ENCODE results near the gene PDLIM7.

Gene PDLIM7

DNA sequence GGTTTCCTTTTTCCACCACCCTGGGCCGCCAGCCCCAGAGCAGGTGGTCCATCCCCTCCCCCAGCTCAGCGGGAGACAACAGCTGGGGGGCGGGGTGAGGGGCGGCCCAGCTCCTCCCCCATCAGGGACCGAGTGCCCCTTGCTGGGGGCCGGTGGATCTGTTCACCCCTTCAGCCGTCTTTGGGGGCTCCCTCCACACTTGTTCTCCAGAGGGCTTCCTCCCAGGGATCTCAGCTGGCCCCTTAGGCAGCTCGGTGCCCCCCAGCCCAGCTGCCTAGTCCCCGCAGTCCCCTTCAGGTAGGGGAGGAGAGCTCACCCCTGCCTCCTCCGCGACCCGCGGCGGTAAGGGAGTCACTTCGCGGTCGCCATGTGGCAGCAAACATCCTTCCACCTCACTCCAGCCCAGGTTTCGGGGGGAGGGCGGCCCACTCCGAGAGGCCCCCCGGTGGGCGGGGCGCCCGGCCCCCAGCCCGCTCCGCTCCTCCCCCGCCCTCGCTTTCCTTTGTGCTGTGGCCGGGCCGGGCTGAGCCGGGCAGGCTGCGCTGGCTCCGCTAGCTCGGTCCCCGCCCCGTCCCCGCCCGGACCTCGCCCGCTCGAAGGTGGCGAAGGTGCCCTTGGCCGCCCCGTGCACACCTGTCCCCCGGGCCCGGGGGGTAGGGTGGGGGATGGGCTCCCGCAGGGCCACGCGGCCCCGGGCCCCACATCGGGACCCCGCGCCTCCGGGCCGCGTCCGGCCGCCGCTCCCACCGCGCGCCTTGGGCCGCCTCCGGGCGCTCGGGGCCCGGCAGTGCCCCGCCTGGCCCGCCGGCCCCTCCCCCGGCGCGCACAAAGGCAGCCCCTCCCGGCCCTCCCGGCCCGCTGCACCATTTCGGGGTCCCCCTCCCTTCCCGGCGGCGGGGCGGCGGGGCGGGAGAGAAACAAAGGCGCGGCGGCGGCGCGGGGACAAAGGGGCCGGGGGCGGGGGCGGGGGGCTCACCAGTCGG, 24.7 kb downstream of the PDLIM7 start:
- TF ChIP-seq POLR2AphosphoS5 (IDR thresholded peaks at IDR 0.05; ENCODE audit: low read depth, low read length): no peak; the same call in 1 of the 2 replicates
- TF ChIP-seq TAF1 (IDR thresholded peaks at IDR 0.05; ENCODE audit: borderline replicate concordance, insufficient read depth, low read length): no peak
- TF ChIP-seq SIN3A (IDR thresholded peaks at IDR 0.05; ENCODE audit: borderline replicate concordance, insufficient read depth, low read length): no peak
- TF ChIP-seq, protein P1, sequence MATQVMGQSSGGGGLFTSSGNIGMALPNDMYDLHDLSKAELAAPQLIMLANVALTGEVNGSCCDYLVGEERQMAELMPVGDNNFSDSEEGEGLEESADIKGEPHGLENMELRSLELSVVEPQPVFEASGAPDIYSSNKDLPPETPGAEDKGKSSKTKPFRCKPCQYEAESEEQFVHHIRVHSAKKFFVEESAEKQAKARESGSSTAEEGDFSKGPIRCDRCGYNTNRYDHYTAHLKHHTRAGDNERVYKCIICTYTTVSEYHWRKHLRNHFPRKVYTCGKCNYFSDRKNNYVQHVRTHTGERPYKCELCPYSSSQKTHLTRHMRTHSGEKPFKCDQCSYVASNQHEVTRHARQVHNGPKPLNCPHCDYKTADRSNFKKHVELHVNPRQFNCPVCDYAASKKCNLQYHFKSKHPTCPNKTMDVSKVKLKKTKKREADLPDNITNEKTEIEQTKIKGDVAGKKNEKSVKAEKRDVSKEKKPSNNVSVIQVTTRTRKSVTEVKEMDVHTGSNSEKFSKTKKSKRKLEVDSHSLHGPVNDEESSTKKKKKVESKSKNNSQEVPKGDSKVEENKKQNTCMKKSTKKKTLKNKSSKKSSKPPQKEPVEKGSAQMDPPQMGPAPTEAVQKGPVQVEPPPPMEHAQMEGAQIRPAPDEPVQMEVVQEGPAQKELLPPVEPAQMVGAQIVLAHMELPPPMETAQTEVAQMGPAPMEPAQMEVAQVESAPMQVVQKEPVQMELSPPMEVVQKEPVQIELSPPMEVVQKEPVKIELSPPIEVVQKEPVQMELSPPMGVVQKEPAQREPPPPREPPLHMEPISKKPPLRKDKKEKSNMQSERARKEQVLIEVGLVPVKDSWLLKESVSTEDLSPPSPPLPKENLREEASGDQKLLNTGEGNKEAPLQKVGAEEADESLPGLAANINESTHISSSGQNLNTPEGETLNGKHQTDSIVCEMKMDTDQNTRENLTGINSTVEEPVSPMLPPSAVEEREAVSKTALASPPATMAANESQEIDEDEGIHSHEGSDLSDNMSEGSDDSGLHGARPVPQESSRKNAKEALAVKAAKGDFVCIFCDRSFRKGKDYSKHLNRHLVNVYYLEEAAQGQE (IDR thresholded peaks at IDR 0.05; ENCODE audit: insufficient read depth in 1 of 2, low read depth in 2 of 2, low read length in 2 of 2): no peak
- no peak for TF ChIP-seq FOXP2 (optimal IDR thresholded peaks at IDR 0.05; ENCODE audit: borderline replicate concordance, extremely low read depth, extremely low read length, insufficient read depth)

DNA sequence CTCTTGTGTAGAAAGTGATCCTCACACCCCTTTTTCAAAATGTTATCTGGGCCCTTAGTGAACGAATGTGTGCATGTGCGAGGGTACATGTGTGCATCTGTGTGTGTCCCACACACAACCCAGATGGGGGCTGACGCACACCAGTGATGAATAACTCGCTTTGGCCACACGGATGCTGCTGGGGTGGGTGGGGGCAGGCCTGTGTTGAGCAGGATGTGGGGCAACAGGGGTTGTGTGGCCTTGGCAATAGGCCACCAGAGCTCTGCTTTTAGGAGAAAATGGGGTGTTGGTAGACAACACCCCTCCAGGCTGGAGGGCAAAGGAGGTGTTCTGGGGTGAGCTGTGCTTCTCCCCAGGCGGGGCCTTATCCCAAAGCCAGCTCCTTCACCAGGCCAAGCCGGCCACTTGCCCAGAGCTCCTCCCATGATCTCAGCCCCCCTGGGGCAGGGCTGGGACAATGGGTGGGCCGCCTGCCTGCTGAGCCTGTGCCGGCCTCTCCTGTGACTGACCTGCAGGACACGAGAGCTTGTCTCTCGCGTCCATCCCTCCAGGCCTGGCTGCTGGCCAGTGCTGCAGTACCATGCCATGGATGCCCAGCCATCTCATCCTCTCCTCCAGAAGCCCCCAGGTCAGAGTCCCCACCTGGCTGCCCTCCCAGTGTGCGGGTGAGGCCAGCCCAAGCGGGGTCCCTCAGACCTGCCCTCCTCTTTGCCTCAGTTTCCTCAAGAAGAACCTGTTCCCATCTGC, 25.6 kb downstream of the PDLIM7 start:
- TF ChIP-seq FOXP2 (optimal IDR thresholded peaks at IDR 0.05; ENCODE audit: borderline replicate concordance, extremely low read depth, extremely low read length, insufficient read depth) (no peak), SIN3A (IDR thresholded peaks at IDR 0.05; ENCODE audit: borderline replicate concordance, insufficient read depth, low read length) (no peak), POLR2AphosphoS5 (IDR thresholded peaks at IDR 0.05; ENCODE audit: low read depth, low read length) (no peak), TAF1 (IDR thresholded peaks at IDR 0.05; ENCODE audit: borderline replicate concordance, insufficient read depth, low read length) (no peak)
- TF ChIP-seq, protein P1 (IDR thresholded peaks at IDR 0.05; ENCODE audit: insufficient read depth in 1 of 2, low read depth in 2 of 2, low read length in 2 of 2): no peak

DNA sequence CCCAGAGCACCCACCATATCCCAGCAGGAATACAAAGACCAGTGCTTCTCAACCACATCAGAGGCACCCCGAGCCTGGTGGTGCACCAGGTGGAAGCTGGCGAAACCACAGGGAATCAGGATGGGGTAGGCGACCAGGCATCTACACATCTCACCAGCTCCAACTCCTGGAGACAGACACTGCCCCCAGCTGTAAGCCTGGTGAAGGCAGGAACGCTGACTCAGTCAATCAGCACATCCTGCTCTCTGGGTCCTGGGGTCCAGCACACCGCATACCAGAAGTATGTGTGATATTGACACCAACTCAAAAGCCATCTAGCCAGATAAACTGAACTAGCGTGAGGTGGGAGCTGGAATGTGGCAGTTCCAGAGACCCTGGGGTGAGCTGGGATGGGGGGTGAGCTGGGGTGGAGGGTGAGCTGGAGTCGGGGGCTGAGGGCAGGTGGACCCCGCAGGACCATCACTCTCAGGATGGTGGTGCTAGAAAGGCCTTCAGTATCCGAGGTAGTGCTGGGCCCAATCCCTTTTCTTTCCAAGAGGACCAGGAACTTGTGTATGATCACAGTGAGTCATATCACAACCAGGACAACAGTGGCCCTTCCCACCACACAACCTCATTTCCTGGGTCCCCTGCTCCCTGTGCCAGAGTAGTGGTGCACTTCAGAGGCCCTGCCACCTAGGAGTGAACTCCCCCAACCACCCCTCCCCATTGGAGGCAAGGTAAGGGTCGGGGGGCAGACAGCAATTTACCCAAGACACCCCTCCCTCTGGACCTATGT, 26.5 kb downstream of the PDLIM7 start:
- TF ChIP-seq TAF1 (IDR thresholded peaks at IDR 0.05; ENCODE audit: borderline replicate concordance, insufficient read depth, low read length): no peak
- TF ChIP-seq FOXP2 (optimal IDR thresholded peaks at IDR 0.05; ENCODE audit: borderline replicate concordance, extremely low read depth, extremely low read length, insufficient read depth): no peak
- TF ChIP-seq, protein P1 (IDR thresholded peaks at IDR 0.05; ENCODE audit: insufficient read depth in 1 of 2, low read depth in 2 of 2, low read length in 2 of 2): no peak

DNA sequence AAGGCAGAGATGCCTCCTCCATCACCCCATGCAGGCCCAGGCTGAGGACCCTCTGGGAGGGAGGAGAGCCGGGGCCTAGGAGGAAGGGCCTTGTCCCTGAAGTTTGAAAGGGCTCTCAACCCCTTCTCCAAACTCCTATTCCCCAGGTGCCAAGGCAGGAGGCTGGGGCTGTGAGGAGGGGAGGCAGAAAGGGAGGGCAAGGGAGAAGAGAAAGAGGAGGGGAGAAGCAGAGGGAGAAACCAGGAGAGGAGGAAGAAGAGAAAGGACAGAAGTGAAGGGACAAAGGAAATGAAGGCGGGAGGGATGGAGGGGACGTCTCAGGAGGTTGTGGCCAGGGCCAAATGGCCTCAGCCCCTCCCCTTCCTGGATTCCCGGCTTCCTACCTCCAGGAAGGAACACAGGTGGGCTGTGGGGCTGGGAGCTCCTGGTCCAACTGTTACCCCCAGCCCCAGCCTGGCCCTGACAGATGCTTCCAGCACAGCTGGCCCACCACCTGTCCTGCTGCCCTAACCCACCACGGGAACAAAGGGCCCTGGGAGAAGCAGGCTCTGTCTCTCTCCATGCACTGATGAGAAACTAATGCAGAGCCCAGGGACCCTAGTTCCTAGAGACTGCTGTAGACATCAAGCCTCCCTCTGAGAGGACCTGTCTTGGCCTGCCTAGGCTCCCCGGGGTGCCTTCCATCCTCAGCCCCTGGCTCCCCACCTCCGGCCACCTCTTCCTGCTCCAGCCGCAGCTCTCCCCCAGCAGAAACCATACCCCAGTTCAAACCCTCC, 27.5 kb downstream of the PDLIM7 start:
- no peak for TF ChIP-seq FOXP2 (optimal IDR thresholded peaks at IDR 0.05; ENCODE audit: borderline replicate concordance, extremely low read depth, extremely low read length, insufficient read depth)

Data from PFSK-1 (cell line).